ENCODE results near the gene TM9SF4.

The TM9SF4 gene

DNA sequence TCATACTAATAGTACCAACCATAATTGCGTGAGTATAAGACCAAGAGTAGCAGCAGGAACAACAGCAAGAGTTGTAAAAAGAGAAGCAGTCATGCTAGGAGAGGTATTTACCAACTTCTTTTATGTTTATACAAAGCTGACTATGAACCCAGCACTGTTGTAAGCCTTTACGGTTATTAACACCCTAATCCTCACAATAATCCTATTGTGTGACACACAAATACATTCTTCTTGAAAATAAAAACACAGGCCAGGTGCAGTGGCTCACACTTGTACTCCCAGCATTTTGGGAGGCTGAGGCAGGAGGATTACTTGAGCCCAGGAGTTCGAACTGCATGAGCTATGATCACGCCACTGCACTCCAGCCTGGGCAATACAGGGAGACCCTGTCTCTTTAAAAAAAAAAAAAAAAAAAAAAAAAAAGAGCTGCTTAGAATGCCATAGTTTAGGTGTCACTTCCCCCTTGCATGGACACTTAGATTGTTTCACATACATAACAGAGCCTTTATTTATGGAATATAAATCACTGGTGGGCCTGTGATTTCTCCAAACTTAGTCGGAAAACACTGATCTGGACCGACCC lies 37.3 kb upstream of the TM9SF4 start:
- TF ChIP-seq, protein P1, sequence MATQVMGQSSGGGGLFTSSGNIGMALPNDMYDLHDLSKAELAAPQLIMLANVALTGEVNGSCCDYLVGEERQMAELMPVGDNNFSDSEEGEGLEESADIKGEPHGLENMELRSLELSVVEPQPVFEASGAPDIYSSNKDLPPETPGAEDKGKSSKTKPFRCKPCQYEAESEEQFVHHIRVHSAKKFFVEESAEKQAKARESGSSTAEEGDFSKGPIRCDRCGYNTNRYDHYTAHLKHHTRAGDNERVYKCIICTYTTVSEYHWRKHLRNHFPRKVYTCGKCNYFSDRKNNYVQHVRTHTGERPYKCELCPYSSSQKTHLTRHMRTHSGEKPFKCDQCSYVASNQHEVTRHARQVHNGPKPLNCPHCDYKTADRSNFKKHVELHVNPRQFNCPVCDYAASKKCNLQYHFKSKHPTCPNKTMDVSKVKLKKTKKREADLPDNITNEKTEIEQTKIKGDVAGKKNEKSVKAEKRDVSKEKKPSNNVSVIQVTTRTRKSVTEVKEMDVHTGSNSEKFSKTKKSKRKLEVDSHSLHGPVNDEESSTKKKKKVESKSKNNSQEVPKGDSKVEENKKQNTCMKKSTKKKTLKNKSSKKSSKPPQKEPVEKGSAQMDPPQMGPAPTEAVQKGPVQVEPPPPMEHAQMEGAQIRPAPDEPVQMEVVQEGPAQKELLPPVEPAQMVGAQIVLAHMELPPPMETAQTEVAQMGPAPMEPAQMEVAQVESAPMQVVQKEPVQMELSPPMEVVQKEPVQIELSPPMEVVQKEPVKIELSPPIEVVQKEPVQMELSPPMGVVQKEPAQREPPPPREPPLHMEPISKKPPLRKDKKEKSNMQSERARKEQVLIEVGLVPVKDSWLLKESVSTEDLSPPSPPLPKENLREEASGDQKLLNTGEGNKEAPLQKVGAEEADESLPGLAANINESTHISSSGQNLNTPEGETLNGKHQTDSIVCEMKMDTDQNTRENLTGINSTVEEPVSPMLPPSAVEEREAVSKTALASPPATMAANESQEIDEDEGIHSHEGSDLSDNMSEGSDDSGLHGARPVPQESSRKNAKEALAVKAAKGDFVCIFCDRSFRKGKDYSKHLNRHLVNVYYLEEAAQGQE (IDR thresholded peaks at IDR 0.05; ENCODE audit: insufficient replicate concordance, low read depth): no peak
- TF ChIP-seq SPI1 (IDR thresholded peaks at IDR 0.05; ENCODE audit: borderline replicate concordance, low read depth) (no peak), POLR2AphosphoS5 (IDR thresholded peaks at IDR 0.05; ENCODE audit: low read depth) (no peak), GABPA (IDR thresholded peaks at IDR 0.05; ENCODE audit: low read depth) (no peak)
- TF ChIP-seq, protein P2, sequence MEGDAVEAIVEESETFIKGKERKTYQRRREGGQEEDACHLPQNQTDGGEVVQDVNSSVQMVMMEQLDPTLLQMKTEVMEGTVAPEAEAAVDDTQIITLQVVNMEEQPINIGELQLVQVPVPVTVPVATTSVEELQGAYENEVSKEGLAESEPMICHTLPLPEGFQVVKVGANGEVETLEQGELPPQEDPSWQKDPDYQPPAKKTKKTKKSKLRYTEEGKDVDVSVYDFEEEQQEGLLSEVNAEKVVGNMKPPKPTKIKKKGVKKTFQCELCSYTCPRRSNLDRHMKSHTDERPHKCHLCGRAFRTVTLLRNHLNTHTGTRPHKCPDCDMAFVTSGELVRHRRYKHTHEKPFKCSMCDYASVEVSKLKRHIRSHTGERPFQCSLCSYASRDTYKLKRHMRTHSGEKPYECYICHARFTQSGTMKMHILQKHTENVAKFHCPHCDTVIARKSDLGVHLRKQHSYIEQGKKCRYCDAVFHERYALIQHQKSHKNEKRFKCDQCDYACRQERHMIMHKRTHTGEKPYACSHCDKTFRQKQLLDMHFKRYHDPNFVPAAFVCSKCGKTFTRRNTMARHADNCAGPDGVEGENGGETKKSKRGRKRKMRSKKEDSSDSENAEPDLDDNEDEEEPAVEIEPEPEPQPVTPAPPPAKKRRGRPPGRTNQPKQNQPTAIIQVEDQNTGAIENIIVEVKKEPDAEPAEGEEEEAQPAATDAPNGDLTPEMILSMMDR (IDR thresholded peaks at IDR 0.05; ENCODE audit: insufficient read depth, low read length): no peak
- no peak overlapping the region for H3K27ac ChIP-seq (replicated peaks)
- no peaks in the 10 kb centered on the region for H3K27me3 ChIP-seq (ENCODE audit: insufficient read depth, poor library complexity, severe bottlenecking)

DNA sequence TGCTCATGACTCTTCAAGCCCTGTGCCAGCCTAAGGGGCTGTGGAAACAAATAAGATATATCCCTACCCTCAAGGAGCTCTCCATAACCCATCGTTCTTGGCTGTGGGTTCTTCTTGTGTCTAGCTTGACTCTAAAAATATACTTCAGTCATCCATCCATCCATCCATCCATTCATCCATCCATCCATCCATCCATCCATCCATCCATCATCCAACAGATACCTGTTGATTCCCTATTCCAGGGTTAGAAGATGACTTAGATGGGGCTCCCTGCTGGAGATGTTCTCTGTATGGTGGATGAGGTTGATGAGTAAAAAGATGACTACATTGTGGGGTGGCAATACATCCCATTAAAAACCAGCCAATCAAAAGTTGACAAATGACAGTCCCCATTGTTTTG lies 34.0 kb upstream of the TM9SF4 start:
- no peak overlapping the region for H3K27ac ChIP-seq (replicated peaks)

More for the DNA sequence above, 37.3 kb upstream of the TM9SF4 start:
- DNase-seq (ENCODE audit: low read depth in 1 of 2, low spot score in 1 of 2): no peak
- no peak overlapping the region for H3K4me3 ChIP-seq (replicated peaks; ENCODE audit: insufficient read depth, low read length)

DNA sequence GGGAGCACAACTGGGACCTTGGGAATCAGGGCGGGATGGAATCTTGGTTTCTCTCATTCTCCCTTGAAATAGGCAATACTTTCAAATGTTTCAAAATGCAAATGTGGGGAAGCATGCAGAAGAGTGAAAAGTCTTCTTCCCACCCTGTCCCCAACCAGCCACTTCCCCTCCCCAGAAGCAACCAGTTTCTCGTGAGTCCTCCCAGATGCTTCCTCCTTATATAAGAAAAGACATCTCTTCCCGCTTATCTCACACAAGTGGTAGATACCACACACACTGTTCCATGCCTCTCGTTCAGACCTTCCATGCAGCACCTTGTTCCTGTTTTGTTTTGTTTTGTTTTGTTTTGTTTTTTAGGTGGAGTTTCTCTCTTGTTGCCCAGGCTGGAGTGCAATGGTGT lies 32.3 kb upstream of the TM9SF4 start:
- peak; percentile 48 to 80 for DNase-seq (ENCODE audit: low read depth in 1 of 2, low spot score in 1 of 2)
- H3K27ac ChIP-seq (replicated peaks): peak overlapping the region; percentile 66
- no peak overlapping the region for H3K4me3 ChIP-seq (replicated peaks; ENCODE audit: insufficient read depth, low read length)
- TF ChIP-seq, protein P2 (IDR thresholded peaks at IDR 0.05; ENCODE audit: insufficient read depth, low read length): no peak
- peak; percentile 90 for TF ChIP-seq SPI1 (IDR thresholded peaks at IDR 0.05; ENCODE audit: borderline replicate concordance, low read depth)
- TF ChIP-seq POLR2AphosphoS5 (IDR thresholded peaks at IDR 0.05; ENCODE audit: low read depth): peak; percentile 60
- TF ChIP-seq, protein P1 (IDR thresholded peaks at IDR 0.05; ENCODE audit: insufficient replicate concordance, low read depth): no peak
- TF ChIP-seq GABPA (IDR thresholded peaks at IDR 0.05; ENCODE audit: low read depth): no peak
- H3K27me3 ChIP-seq (ENCODE audit: insufficient read depth, poor library complexity, severe bottlenecking): no peaks in the 10 kb centered on the region

More for the DNA sequence above, 34.0 kb upstream of the TM9SF4 start:
- Histone ChIP-seq H3K4me3 (replicated peaks; ENCODE audit: insufficient read depth, low read length) (no peak overlapping the region), H3K27me3 (ENCODE audit: insufficient read depth, poor library complexity, severe bottlenecking) (no peaks in the 10 kb centered on the region)
- TF ChIP-seq POLR2AphosphoS5 (IDR thresholded peaks at IDR 0.05; ENCODE audit: low read depth) (no peak), SPI1 (IDR thresholded peaks at IDR 0.05; ENCODE audit: borderline replicate concordance, low read depth) (no peak), GABPA (IDR thresholded peaks at IDR 0.05; ENCODE audit: low read depth) (no peak)
- TF ChIP-seq, protein P1 (IDR thresholded peaks at IDR 0.05; ENCODE audit: insufficient replicate concordance, low read depth): no peak
- TF ChIP-seq, protein P2 (IDR thresholded peaks at IDR 0.05; ENCODE audit: insufficient read depth, low read length): no peak
- no peak for DNase-seq (ENCODE audit: low read depth in 1 of 2, low spot score in 1 of 2)

Measured in HL-60 (cell line).